ENCODE results near the gene ITIH2.

- TF ChIP-seq EZH2 (IDR thresholded peaks at IDR 0.05; ENCODE audit: low read depth, low read length, severe bottlenecking), result no peak
- TF ChIP-seq JUND (IDR thresholded peaks at IDR 0.05; ENCODE audit: low read length), result no peak
- TF ChIP-seq CTCF (IDR thresholded peaks at IDR 0.05; ENCODE audit: control extremely low read depth in 1 of 3, insufficient read depth in 1 of 3, low read depth in 1 of 3, low read length in 3 of 3), result no peak
- TF ChIP-seq ZNF274 (IDR thresholded peaks at IDR 0.05; ENCODE audit: borderline replicate concordance, extremely low read depth, low read length), result no peak
- no peak for TF ChIP-seq POU5F1 (IDR thresholded peaks at IDR 0.05; ENCODE audit: low read depth, low read length)
- TF ChIP-seq MAX (IDR thresholded peaks at IDR 0.05), result no peak
- no peak for TF ChIP-seq YY1 (IDR thresholded peaks at IDR 0.05; ENCODE audit: low read depth, low read length)
- no peak for TF ChIP-seq GTF2F1 (IDR thresholded peaks at IDR 0.05; ENCODE audit: borderline replicate concordance, low read depth, low read length)
- no peak for TF ChIP-seq MAFK (IDR thresholded peaks at IDR 0.05; ENCODE audit: low read depth, low read length)
- TF ChIP-seq POLR2A (IDR thresholded peaks at IDR 0.05; ENCODE audit: control extremely low read depth in 1 of 2, low read depth in 2 of 2, low read length in 2 of 2), result no peak
- no peak for TF ChIP-seq CTBP2 (IDR thresholded peaks at IDR 0.05; ENCODE audit: borderline replicate concordance, insufficient read depth, insufficient read length, low read length)
- TF ChIP-seq CHD7 (IDR thresholded peaks at IDR 0.05; ENCODE audit: insufficient replicate concordance, low read length), result no peak
- no peak for TF ChIP-seq CREB1 (IDR thresholded peaks at IDR 0.05)
- TF ChIP-seq SP1 (IDR thresholded peaks at IDR 0.05; ENCODE audit: low read depth, low read length), result no peak
These were observed 37.3 kb upstream of the ITIH2 start for GRCh38 chr10:7665767-7666166.

Measured in H1 (cell line).